ENCODE measurements around the gene NCAM1.

NCAM1 gene

DNA sequence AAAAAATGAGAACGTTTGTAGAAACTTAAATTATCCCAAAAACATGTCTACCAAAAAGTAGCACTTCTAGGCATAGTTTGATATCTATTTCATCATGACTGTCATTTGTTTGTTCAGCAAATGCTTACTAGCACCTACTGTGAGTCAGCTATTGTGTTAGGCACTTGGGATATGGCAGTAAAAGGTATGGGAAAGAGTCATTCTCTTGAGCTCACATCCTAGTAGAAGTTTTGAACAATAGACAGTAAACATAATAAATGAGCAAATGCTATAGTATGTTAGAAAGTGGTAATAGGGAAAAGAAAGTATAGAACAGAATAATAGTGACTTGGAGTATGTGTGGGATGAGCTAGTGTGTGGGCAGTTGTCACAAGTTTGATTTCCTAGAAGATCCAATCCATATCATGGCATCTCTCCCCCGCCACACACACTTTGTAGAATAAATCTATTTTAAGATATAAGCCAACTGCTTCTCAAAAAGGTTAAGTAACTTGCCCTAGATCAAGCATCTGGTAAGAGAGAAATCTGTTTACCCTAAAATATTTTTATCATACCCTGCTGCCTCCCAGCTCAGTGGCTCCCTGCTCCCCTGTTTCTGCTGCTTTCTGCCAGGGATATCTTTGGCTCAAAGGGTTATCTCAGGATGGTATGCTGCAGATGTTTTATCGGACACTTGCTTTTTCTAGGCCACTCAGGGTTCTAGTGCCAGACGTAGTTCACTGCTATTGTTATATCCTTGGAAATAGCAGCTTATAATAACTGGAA, 129.7 kb downstream of the NCAM1 start:
- no peak for DNase-seq

DNA sequence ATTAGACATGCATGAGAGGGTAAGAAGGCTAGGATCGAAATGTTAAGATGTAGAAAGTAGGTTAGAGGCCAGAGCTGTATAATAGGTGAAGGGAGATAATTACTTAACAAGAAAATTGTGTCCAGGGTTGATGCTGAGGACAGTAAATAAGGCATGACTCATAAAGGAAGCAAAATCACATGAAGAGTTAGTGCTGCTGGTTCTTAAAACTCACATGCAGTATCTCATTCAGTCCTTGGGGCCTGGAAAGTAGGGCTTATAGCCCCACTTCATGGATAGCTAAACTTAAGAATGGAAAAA, 130.2 kb downstream of the NCAM1 start:
- DNase-seq: no peak

DNA sequence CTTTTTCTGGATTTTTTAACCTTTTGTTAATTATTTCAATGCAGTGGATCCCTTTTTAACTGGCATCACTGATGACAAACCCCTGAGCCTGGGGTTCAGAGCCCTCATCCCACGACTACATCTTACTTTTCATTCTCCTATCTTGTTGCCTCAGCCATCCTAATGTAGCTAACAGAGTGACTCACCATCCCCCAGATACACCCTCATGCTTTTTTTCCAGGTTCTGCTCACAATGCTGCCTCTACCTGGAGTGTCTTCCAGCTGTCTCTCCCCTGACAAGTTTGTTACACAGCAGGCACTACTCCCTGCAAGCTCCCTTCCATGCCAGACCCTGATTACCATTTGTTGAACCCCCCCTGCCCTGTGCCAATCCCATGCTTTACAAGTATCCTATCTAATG, 135.4 kb downstream of the NCAM1 start:
- no peak for DNase-seq

DNA sequence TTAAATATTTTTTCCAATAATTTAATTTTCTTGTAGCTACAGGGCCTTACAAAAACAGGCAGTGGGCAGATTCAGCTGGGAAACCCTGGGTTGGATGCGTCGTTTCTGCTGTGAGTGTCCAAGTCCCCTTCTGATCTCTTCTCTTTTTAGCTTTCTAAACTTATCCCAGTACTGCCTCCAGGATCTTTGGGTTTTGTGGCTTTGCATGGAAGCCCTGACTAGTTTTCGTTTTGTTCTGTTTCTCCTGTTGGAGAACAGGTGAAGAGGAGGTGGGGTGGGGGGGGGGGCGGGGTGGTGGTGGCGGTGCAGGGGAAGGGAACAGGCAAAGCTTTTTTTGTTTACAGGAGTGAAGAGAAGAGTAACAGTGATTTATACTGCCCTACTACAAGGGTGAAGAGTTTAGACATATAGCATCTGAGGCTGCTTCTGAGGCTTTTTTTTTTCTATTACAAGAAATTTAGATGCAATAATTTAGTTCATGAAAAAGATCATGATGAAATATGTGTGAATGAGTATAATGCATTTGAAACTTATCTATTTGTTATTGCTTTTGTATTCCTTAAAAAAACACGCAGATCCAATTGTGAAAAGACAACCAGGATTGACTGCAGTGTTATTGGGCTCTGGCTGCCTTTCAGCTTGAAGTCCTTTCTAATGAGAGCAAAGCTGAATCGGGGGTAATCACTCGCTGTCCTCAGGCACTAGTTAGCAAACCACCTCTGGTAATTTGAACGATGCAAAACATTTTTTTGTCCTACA, 142.9 kb downstream of the NCAM1 start:
- no peak for DNase-seq

DNA sequence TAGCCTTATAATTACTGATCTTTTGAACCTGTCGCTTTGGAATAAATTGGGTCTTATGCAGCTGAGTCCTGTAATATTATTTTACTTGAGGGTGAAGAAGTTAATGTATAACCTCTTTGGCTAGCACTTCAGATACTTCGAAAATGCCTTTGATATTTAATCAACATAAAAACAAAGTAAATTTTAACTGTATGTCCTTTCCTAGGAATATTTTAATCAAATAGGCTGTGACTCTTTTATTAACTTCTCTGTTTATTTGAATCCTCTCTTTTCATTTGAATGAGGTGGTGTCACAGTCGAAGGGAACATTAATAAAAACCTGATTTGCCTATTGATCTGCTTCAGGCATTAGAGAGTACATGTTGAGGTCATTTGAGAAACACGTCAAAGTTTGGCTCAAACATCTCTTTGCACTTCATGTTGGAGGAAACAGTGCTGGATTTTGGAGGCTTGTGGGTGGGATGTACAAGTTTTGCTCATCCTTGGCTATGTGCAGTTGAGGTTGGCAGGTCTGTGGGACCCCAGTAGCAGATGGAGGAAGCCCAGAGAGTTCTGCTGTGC, 143.6 kb downstream of the NCAM1 start:
- DNase-seq: no peak

DNA sequence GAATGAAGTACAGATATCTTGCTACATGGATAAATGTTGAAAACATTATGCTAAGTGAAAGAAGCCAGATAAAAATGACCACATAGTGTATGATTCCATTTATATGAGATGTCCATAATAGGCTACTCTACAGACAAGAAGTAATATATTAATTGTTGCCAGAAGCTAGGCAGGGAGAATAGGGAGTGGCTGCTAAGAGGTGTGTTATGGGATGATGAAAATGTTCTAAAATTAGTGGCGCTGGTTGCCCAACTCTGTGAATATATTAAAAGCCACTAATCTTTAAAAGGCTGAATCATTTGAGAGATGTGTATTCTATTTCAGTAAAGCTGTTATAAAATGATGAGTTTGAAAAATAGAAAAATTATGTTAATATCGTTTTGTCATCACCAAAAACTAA, 144.4 kb downstream of the NCAM1 start:
- no peak for DNase-seq

DNA sequence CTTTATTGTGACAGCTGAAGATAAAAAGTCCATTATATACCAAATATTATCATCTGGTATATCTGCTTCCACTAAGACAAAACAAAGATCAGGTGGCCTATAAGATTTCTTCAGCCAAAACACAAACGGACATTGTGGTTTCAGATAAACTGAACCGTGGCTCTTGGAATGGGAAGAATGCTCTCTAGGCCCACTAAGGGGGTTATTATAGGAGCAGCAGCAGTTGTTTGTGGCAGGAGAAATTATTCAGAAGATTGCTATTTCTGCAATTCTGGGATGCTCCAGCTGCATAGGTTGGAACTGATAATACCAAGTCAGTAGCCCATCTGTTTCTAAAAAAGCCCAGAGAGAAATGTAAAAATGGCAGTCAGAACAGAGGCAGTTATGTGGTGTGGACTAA, 145.3 kb downstream of the NCAM1 start:
- no peak for DNase-seq

DNA sequence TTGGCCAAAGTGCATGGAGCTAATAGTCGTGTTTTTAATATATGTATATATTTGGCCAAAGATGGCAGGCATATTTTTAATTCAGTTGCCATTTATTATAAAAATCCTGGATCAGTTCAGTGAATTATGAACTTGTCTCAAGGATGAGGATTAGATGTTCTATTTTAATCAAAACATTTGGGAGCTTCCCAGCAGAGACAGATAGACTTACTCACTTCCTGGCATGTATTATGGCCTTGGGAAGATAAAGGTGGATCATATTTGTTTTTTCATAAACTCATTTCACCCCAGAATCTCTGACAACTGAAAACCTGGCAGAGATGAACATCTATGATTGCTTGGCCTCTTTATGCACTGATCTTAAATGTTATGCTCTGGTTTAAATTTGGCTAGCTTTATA, 148.8 kb downstream of the NCAM1 start:
- no peak for DNase-seq

DNA sequence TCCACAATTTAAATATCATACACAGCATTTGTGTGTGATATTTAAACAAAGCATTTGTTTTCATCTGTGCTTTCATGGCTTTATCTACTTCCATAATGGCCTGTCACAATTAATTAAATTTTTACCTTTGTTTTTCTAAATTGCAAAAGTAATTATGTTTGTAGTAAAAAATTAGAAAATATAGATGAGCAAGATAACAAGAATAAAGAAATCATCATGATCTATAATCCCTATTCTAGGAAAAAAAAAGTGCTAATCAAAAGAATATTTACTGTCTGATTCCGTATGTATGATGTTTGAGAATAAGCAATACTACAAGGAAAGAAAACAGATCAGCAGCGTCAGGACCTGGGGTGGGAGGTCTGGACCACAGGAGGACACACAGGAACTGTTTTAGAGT, 149.9 kb downstream of the NCAM1 start:
- no peak for DNase-seq

DNA sequence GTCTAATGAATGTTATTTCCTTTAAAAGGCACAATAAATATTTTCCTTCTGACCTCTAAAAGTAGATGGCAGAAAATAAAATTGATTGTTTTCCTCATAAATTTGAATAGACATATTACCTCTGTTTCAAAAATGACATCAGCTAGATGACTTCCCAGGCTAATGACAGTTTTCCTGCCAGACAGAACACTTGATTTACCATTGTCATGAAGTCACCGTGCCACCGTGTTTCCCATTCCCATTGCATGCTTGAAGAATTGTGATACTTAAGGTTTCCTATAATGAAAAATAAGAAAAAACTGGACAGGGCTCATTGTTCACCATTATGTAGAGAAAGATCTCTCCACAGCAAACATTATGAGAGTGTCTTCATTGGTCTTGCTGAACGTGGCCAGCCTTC, 151.1 kb downstream of the NCAM1 start:
- DNase-seq: no peak

DNA sequence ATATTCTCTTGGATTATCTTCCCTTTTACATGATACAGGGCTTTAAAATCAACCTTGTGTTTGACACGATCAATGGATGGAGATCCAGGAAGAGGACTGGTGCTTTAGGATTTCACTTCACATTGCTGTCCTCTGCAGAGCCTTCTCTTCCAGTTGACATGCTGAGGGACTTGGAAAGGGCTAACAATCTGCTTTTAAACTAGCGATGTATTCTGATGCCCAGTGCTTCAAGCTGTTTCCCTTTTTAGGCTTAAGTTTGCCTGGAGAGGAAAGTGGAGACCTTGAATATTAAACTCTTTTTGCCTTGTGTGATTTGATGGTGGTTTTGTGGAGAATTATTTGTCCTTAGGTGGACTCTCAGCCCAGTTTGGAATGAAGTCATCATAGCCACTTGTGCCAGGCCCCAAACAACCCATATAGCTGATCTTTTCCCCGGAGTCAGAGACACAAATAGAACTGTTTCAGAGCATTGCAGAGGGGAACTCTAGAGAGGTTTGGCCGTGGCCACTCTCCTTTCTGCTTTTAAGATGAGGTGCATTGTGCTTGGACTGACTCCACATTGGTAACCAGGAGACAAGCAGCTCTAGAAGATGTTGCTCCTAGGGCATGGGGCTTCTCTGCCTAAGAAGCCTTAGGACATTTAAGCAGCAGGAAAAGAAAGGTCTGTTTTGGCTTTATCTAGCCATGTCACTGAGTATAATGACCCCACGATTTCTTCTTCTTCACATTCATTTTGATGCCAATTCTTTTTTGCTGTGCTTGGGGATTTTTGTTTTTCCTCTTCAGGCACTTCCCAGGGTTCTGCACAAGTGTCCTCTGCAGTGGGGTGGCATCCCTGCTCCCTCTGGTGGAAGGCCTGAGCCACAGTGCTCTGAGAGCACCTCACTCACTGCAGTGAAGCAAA, 152.8 kb downstream of the NCAM1 start:
- no peak for DNase-seq

DNA sequence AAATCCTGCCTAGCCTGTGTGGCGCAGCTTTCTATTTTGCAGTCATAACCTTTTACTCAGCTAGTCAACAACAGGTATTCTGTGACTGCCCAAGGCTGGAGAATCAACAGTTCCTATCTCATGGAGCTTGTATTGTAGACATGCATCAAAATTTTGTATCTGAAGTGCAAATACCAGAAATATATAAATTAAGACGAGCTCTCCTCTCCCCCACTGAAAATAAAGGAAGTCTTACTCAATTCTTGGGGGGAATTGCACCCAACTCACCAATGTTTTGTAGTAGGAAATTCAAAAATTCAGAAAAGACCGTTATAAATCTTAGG, 153.4 kb downstream of the NCAM1 start:
- DNase-seq: no peak

DNA sequence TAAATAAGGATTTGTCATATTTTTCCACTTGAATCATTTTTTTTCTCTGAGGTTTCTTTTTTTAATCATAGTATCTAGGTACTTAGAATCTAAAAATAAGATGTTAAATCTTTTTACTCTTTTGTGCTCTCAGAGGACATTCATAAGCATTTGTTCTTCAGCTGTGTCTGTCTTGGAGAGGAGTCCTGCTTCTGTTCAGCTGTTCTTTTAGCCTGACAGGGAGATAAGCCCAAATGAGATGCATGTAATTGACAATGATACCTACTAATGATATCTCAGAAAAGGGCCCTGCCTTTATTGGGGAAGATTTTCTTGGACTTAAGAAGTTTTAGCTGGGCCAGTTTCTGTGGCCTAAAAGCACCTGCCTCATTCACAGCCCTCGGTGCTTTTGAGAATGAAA, 156.9 kb downstream of the NCAM1 start:
- DNase-seq: no peak

DNA sequence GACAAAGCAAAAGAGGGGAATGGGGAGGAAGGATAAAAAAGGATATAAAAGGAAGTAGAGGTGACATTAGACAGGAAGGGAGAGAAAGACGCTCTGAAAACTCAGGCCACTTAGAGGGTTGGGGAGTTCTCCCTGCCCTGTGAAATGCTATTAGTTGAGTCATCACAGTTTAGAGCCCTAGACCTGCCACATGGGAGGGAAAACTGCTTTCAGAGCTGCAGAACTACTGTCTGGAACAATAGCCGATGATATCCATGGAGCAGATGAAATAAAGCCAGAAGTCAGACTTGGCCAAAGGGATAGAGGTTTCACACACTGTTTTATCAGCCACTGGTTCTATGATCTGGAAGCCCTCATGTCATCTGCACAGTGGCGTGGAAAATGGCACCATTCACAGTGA, 157.9 kb downstream of the NCAM1 start:
- DNase-seq: no peak

DNA sequence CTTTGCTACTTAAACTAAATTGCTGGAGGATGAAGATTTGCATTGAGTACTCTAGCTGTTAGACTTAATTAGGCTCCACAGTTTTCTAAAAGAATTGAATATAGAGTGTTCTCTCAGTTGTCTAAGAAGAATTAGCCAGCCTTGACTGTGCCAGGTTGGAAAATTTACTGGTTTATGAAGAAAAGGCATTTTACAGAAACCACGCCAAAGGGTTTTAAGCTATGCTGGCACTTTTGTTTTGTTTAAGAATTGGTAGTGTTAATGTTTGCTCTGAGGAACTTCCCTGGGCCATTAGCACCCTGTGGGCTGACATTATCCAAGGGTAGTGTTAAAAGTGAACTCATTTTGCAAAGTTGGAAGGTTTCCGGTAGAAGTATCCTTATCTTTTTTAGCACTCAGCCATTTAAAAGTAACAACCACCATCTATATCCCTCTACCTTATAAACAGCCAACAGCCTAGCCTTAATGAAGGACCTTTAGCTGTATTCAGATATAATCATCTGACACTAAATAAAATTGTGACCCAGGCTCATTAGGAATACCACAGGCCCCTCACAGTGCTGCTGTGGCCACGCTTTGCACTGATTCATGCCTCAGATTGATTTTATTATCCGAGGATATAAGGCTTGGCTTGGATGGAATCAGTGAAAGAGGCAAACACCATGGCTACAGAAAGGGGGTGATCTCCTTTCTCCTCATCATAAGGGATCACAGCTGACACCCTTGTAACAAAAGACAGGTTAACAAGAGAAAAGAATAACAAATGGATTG, 158.9 kb downstream of the NCAM1 start:
- DNase-seq: no peak

DNA sequence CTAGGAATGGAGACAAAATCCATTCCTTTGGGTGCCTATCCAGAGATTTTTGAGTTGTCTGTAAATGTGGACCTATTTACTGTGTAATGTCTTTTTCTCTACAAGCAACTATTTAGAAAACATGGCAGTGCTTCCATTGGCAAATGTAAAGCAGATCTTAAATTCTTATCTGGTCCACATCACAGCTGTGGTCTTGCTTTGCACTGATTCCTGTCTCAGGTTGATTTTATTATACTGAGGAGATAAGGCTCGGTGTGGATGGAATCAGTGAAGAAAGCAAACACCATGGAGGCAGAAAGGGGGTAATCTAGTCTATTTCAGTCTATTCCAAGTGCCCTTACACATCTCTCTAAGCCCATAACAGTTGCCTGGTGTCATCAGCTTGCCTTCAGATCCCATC, 160.5 kb downstream of the NCAM1 start:
- DNase-seq: no peak

DNA sequence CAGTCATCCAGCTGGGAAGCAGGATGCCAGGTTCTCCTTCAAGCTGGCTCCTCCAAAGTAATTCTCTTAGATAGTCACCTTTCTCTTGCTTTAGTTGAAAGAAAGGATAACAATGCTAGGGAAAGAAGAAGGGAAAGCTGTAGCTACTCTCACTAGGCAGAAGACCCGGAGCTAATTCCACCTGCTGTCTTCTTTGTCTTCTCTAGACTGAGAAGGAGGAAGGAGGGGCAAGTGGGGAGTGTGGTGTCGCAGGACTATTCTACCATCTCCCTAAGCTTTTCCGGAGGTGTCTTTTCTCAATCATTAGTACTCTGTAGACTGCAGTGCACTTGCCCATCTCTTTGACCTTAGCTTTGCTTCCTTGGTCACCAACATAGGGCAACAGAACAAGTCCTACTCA, 162.8 kb downstream of the NCAM1 start:
- DNase-seq: no peak

DNA sequence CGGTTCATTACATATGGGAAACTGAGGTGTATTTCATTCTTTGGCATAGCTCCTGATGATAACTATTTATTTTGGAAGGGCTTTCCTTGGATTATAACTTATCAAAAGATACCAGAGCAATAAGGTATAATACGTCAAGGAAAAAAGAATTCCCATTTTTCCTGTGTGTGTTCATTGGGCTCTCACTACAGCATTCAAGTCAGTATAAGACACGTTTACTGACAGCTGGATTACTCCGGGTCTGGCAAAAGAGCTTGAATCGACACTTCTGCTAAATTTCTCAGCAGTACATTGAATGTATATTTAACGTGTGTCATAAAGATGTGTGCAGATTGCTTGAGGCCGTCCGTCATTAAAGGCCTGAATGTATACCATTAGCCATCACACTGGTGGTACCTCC, 163.4 kb downstream of the NCAM1 start:
- no peak for DNase-seq

DNA sequence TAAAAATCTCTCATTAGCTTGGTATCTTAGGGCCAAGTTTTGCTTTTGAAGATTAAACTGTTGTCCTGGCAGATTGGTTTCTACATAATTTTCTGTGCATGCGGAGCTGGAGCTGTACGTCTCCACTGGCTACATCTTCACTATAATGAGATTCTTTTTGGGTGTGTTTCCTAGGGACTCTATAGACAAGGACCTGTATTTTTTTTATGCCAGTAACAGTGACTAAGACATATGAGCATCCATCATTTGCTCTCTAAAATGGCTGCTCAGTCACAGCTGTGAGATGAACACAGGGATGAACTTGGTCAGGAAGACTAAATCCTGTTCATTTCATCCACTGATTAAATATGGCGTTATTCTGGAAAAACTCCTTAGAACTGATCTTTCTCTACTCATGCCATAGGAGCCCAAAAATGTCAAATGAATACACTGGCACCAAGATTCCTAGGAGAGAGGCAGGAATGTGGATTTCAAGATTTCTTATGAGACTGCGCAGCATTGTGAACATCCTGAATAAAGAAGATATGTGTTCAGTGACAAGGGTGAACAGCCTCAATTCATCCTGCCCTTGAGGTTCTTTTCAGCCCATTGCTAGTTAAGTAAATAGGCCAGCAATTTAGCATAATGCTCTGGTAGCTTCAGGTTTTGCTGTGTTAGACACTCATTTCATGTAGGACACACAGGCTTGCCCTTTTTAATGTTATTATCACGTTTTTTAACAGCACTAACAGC, 168.2 kb downstream of the NCAM1 start:
- no peak for DNase-seq

DNA sequence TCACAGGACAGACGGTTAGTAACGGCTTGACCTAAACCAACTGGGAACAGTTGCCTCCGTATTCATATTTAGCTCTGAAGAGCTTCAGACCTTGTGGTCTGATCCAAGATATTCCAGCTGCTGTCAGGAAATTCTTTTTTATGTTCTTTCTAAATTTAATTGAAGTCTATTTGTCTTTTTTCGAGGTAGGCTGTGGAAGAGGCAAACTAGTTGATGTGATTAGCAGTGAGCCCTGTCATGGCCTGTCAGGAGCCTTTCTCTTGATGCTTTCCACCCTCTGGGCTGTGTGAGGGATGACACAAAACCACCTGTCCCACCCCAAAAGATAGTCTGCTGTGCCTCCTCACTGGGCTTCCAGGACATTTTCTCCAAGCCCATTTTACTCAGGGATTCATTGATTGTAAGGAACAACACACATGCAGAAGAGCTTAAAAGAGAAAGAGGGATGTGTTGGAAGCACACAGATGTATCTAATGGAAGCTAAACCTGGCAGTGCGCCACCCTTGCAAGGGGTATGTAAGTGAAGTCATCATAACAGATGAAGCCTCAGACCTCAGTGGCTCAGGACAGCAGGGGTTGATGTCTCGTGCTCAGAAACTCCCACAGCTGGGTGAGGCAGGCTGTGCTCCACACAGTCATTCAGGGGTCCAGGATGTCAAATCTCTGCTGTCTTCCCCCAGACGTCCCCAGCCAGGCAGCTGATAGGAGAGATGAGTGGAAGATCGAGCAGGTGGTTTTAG, 170.0 kb downstream of the NCAM1 start:
- no peak for DNase-seq

DNA sequence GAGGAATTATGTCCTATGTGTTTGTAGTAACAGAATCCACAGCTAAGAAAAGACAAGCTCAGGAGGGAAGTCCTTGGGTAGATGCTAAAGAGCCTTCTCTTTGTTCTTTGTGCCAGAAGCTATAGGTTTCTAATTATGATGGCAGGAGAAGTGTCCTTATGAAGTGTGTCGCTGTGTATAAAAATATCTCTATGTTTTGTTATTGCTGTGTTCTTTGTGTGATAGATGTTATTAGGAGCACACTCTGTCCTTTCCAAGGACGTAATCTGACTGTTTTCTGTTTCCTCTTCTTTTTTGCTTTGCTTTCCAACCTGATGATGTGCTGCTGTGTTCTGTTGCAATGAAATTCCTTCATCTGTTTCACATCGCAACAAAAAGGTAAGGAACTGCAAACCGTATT, 171.9 kb downstream of the NCAM1 start:
- DNase-seq: no peak
